Liver (tissue), 3 donors: ENCODE data around the gene LAMC2.

Experiments
- EGR1 ChIP-seq, 2 donors: IDR thresholded peaks; 2 replicates each; pipeline ENCODE4 v1.6.1; 2016 to 2018; ENCODE audit warnings: antibody characterized with exemption in 2 of 2, low read depth in 2 of 2
- FOXA1 ChIP-seq: IDR thresholded peaks from 2 replicates; pipeline ENCODE4 v1.6.1; 2016; ENCODE audit warnings: antibody characterized with exemption
- GABPA ChIP-seq, 2 donors: IDR thresholded peaks in 1 of 2; conservative IDR thresholded peaks in 1 of 2; 2 replicates each; pipeline ENCODE4 v1.6.1; 2016; ENCODE audit warnings: antibody characterized with exemption in 2 of 2, mild to moderate bottlenecking in 1 of 2, moderate library complexity in 1 of 2
- HNF4A ChIP-seq, 2 donors: conservative IDR thresholded peaks; 2 replicates each; pipeline ENCODE4 v1.6.1; 2016; ENCODE audit warnings: antibody characterized with exemption in 2 of 2, mild to moderate bottlenecking in 2 of 2
- HNF4G ChIP-seq: IDR thresholded peaks from 2 replicates; pipeline ENCODE4 v1.6.1; 2016; ENCODE audit warnings: antibody characterized with exemption
- JUND ChIP-seq, 2 donors: IDR thresholded peaks; 2 replicates each; pipeline ENCODE4 v1.6.1; 2016; ENCODE audit warnings: antibody characterized with exemption in 2 of 2
- NR2F2 ChIP-seq: IDR thresholded peaks from 2 replicates; pipeline ENCODE4 v1.6.1; 2016; ENCODE audit warnings: antibody characterized with exemption
- RAD21 ChIP-seq, 2 donors: IDR thresholded peaks; 2 replicates each; pipeline ENCODE4 v1.6.1; 2016; ENCODE audit warnings: antibody characterized with exemption in 2 of 2, mild to moderate bottlenecking in 2 of 2
- TAF1 ChIP-seq: conservative IDR thresholded peaks from 2 replicates; pipeline ENCODE4 v1.6.1; 2016; ENCODE audit warnings: antibody characterized with exemption, mild to moderate bottlenecking
- YY1 ChIP-seq: IDR thresholded peaks from 2 replicates; pipeline ENCODE4 v1.6.1; 2016; ENCODE audit warnings: antibody characterized with exemption, mild to moderate bottlenecking
- TF ChIP-seq, protein P1 (sequence below): fragments of 150-350 bp; IDR thresholded peaks from 2 replicates; pipeline ENCODE4 v1.5.1; 2017; ENCODE audit warnings: improper control_type of control experiment, low read depth, low read length; ENCODE audit not compliant: missing input control
- TF ChIP-seq, protein P2 (sequence below): IDR thresholded peaks from 2 replicates; pipeline ENCODE4 v1.6.1; 2016; ENCODE audit warnings: antibody characterized with exemption
- TF ChIP-seq, protein P3 (sequence below): IDR thresholded peaks from 2 replicates; pipeline ENCODE4 v1.6.1; 2016; ENCODE audit warnings: antibody characterized with exemption, mild to moderate bottlenecking
- donor health status: healthy.
- donor health status: healthy.

DNA sequence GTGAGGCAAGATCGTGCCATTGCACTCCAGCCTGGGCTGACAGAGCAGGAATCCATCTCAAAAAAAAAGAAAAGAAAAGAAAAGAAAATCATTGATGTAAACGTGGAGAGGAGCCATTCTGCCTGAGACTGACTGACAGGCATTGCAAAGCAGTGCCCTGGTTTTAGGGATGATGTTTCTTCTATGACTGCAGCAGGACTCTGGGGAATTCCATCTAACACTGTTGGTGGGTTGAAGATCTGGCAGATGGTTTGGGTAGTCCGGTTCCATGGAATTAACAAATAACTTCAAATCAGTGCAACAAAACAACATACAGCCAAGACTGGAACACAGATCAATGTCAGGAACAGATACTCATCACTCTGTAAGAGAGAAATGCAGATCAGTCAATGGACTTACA, 17.8 kb upstream of the LAMC2 start:
- no peak for TF ChIP-seq EGR1 (IDR thresholded peaks at IDR 0.05; ENCODE audit: low read depth in 2 of 2)
- no peak for TF ChIP-seq JUND (IDR thresholded peaks at IDR 0.05)
- TF ChIP-seq YY1, result no peak
- no peak for TF ChIP-seq TAF1
- TF ChIP-seq, protein P1, sequence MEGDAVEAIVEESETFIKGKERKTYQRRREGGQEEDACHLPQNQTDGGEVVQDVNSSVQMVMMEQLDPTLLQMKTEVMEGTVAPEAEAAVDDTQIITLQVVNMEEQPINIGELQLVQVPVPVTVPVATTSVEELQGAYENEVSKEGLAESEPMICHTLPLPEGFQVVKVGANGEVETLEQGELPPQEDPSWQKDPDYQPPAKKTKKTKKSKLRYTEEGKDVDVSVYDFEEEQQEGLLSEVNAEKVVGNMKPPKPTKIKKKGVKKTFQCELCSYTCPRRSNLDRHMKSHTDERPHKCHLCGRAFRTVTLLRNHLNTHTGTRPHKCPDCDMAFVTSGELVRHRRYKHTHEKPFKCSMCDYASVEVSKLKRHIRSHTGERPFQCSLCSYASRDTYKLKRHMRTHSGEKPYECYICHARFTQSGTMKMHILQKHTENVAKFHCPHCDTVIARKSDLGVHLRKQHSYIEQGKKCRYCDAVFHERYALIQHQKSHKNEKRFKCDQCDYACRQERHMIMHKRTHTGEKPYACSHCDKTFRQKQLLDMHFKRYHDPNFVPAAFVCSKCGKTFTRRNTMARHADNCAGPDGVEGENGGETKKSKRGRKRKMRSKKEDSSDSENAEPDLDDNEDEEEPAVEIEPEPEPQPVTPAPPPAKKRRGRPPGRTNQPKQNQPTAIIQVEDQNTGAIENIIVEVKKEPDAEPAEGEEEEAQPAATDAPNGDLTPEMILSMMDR, result no peak
- TF ChIP-seq, protein P2, sequence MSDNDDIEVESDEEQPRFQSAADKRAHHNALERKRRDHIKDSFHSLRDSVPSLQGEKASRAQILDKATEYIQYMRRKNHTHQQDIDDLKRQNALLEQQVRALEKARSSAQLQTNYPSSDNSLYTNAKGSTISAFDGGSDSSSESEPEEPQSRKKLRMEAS, result no peak
- no peak for TF ChIP-seq RAD21 (IDR thresholded peaks at IDR 0.05)
- no peak for TF ChIP-seq HNF4G
- no peak for TF ChIP-seq GABPA (IDR thresholded peaks at IDR 0.05 in 1 of 2, conservative IDR thresholded peaks at IDR 0.05 in 1 of 2)
- TF ChIP-seq, protein P3, sequence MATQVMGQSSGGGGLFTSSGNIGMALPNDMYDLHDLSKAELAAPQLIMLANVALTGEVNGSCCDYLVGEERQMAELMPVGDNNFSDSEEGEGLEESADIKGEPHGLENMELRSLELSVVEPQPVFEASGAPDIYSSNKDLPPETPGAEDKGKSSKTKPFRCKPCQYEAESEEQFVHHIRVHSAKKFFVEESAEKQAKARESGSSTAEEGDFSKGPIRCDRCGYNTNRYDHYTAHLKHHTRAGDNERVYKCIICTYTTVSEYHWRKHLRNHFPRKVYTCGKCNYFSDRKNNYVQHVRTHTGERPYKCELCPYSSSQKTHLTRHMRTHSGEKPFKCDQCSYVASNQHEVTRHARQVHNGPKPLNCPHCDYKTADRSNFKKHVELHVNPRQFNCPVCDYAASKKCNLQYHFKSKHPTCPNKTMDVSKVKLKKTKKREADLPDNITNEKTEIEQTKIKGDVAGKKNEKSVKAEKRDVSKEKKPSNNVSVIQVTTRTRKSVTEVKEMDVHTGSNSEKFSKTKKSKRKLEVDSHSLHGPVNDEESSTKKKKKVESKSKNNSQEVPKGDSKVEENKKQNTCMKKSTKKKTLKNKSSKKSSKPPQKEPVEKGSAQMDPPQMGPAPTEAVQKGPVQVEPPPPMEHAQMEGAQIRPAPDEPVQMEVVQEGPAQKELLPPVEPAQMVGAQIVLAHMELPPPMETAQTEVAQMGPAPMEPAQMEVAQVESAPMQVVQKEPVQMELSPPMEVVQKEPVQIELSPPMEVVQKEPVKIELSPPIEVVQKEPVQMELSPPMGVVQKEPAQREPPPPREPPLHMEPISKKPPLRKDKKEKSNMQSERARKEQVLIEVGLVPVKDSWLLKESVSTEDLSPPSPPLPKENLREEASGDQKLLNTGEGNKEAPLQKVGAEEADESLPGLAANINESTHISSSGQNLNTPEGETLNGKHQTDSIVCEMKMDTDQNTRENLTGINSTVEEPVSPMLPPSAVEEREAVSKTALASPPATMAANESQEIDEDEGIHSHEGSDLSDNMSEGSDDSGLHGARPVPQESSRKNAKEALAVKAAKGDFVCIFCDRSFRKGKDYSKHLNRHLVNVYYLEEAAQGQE, result no peak
- TF ChIP-seq HNF4A (conservative IDR thresholded peaks at IDR 0.05), result no peak
- TF ChIP-seq FOXA1, result no peak
- no peak for TF ChIP-seq NR2F2
